Left colon (tissue), 2 donors: ENCODE measurements around the gene THPO. TPM values are rescaled to one million over a fixed set of nuclear protein-coding genes. Genes with fewer than 3 reads are reported as not detected.

Experiments used
- ATAC-seq: fragments of 200-7000 bp; cut with Tn5 transposase; one replicate; pipeline ENCODE4 v1.9.1; 2020; ENCODE audit warnings: mild to moderate bottlenecking, moderate library complexity
- DNase-seq, 2 donors: peaks; one replicate each; pipeline ENCODE4 v3.0.0-alpha.2; 2020
- intact Hi-C, 2 donors: fragments of 100-400 bp; cut with DNase I in 1 of 2; cut with micrococcal nuclease in 1 of 2; formaldehyde crosslinking; loops; one replicate each; pipeline versions ENCODE4 v1.11.2 to v1.14.0; 2022; cut with DNase I, micrococcal nuclease
- long read RNA-seq: library from polyadenylated mRNA; unstranded; transcript quantifications from one replicate; pipeline ENCODE4 v2.0.0, GENCODE V29; 2021
- total RNA-seq, 2 donors: library from RNA; stranded (reverse); fragmentation: NEBNext Ultra II Directional; extraction: Animal tissue kit (Norgen Biotek cat#: 25700); gene quantifications; one replicate each; pipeline ENCODE4 v1.2.1, GENCODE V29; 2021
- donor health status: DM: no; HTN: no; CAD: no.
- donor health status: DM: yes; HTN: yes; CAD: no.

Gene THPO
- not detected for total RNA-seq
- long read RNA-seq, result 0 reads

- ATAC-seq, result no peak
- no peak for DNase-seq
- intact Hi-C loops, result loop anchor here in 1 of 2 donors (10.0 kb wide), 1 partner anchor 167 kb away; no protein-coding TSS in a partner anchor
Measured at GRCh38 chr3:184377882-184378445, at the start of gene THPO. Gene THPO, minus strand, starts transcription at chr3:184378207. Its CDS starts 1,948 bp downstream, at chr3:184376259.

GRCh38 chr3:184426691-184427141, 48.7 kb upstream of the THPO start:
- intact Hi-C loops, result no loop called here
- DNase-seq (no peak), ATAC-seq (no peak)

DNA sequence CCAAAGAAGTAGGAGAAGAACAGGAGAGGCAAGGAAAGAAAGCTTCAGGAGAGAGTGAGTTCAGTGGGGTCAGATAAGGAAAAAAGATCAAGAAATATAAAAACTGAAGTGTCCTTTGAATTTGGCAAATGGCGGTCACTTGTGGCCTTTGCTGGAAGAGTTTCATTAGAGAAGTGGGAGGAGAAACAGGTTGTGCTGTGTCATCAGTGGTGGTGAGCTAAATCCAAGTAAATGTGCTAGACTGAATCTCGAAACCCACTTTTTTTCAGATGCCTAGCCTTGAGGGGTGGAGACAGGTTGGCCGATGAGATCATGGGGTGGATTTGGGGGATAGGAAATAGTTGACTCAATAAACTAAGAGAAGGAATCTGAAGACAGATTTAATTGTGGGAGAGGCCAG, 45.6 kb upstream of the THPO start:
- ATAC-seq (no peak), DNase-seq (no peak)
- intact Hi-C loops, result no loop called here

- no peak for DNase-seq
- intact Hi-C loops, result loop anchor here in 1 of 2 donors (10.0 kb wide), 1 partner anchor 76 kb away; no protein-coding TSS in a partner anchor
- ATAC-seq, result no peak
Measured at GRCh38 chr3:184419171-184419570, 41.2 kb upstream of the THPO start.

GRCh38 chr3:184417619-184418327, 39.8 kb upstream of the THPO start:
- ATAC-seq, result peak; percentile 96
- intact Hi-C loops, result loop anchor here in 1 of 2 donors (10.0 kb wide), 1 partner anchor 77 kb away; no protein-coding TSS in a partner anchor
- peak; percentile 54 to 79 for DNase-seq

- ATAC-seq, result no peak
- intact Hi-C loops, result loop anchor here in 1 of 2 donors (10.0 kb wide), 1 partner anchor 80 kb away; no protein-coding TSS in a partner anchor
- no peak for DNase-seq
Measured at GRCh38 chr3:184415203-184415490, 37.1 kb upstream of the THPO start.

DNA sequence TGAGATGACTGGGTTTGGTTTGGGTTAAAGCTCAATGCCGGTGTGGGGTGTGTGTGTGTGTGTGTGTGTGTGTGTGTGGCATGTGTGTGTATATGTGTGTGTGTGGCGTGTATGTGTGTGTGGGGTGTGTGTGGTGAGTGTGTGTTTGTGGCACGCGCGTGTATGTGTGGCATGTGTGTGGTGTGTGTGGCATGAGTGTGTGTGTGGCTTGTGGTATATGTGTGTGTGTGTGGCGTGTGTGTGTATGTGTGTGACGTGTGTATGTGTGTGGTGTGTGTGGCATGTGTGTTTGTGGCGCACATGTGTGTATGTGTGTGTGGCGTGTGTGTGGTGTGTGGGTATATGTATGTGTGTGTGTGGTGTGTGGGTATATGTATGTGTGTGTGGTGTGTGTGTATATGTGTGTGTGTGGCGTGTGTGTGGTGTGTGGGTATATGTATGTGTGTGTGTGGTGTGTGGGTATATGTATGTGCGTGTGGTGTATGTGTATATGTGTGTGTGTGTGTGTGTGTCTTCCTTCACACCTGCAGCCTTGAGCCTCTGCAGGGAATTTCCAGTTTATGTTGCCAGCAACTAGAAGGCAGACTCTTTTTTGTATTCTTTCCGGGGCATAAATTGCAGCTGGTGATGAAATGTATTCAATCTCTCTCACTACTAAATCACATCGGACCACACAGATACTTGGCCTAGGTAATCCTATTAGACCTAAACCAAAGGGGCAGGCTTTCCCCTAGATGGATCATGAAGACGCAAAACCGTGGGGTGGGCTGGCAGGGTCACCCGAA, 36.6 kb upstream of the THPO start:
- intact Hi-C loops, result loop anchor here in 1 of 2 donors (10.0 kb wide), 1 partner anchor 80 kb away; no protein-coding TSS in a partner anchor
- DNase-seq (no peak), ATAC-seq (no peak)

- DNase-seq (no peak), ATAC-seq (no peak)
- intact Hi-C loops, result loop anchor here in 1 of 2 donors (10.0 kb wide), 1 partner anchor 85 kb away; no protein-coding TSS in a partner anchor
Measured at GRCh38 chr3:184409946-184410500, 32.0 kb upstream of the THPO start.

DNA sequence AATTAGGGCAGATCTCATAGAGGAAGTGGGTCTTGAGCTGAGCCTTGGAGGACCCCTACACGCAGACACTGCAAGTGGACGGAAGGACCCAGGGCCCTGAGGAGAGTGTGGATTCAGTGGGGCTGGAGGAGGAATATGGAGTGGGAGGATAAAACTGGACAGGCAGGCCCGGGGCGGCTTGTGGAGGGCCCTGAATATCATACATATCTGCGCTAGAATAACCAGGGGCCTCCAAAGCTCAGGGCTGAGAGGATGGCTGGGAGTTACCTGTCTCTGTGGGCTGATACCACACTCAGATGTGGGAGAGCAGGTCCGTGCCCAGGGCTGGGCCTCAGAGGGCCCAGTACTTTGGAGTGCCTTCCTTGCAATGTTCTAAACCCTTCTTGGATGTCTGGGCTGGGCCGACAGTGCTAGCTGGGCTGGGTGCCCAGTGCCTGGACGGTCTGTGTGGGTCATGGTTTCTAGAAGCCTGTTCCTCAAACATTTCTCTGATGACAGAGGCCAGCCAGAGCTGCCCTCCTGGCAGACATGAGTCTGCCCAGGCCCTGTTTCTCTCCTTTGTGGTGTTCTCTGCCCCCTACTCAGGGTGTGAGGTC, 31.4 kb upstream of the THPO start:
- no peak for ATAC-seq
- intact Hi-C loops, result no loop called here
- no peak for DNase-seq

DNA sequence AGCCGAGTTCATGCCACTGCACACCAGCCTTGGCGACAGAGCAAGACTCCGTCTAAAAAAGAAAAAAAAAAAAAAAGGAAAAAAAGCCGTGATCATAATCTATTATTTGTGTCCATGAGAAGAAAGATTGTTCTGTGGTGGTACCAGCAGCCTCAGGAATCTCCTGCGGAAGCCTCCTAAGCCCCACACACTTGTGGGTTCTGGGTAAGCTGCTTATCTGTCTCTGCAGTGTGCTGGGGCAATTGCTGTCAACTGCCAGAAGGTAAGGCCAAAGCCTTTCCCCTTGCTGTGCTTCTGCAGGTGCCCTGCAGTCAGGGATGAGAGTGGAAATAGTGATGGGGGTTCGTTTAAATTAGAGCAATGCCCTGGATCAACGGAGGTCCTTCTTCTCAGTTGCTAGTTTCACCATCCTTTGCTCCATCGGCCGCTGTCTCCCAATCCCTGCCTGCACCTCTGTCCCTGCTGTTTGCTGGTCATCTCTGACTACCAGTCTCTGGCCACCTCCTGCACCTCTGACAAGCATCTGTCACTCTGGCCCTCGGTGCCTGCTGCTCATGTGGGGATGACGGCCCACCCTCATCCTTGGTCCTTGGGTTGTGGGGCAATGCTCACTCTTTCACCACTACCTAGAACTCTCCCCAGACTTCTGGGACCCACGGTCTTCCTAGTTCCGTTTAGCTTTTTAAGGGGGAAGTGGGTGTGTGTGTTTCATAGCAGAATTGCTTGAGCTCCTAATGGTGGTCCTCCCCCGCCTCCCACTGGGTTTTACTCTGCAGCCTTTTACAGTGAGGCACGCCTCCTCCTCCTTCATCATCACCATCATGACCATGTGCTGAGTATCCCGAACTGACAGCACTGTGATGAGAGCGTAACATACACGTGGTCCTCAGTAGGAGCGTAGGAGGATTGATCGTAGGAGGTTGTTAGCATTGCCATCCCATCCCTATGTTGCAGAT, 27.3 kb upstream of the THPO start:
- DNase-seq, result no peak
- intact Hi-C loops, result no loop called here
- ATAC-seq, result no peak

DNA sequence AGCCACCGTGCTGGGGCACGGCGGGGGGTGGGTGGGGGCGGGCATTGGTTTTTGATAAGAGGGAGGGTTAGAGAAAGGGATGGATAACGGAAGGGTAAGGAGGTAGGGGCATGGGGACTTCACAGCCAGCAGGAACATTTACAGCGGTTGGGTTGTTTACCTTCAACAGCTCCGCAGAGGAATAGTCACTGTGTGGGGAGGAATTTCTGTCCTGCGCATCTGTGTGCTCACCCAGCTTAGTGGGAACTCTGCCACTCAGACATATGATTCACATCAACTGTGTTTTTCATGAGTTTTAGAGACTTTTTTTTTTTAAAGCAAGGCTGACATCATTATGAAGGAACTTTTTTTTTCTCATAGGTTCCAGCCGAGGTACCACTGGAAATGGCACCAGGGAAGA, 21.4 kb upstream of the THPO start:
- intact Hi-C loops, result no loop called here
- ATAC-seq, result no peak
- no peak for DNase-seq

- no peak for ATAC-seq
- DNase-seq, result no peak
- intact Hi-C loops, result no loop called here
Measured at GRCh38 chr3:184395320-184395660, 17.3 kb upstream of the THPO start.

DNA sequence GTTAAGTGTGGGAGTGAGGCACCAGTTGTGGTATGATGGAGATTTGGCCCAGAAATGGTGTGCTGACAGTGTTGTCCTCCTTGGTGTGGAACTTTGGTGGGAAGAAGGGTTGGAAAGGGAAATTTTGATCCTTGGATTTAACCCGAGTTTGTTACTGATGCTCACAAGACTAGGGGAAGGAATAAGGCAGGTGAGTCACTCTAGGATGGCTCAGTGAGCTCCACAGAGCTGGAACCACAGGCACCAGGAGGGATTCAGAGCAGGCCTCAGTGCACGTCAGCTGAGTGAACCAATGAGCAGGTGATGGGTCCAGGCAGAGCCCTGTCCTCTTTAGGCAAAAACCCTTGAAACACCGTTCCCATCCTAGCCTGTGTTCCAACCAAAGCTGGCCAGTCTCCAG, 13.3 kb upstream of the THPO start:
- no peak for DNase-seq
- intact Hi-C loops, result no loop called here
- ATAC-seq, result no peak

DNA sequence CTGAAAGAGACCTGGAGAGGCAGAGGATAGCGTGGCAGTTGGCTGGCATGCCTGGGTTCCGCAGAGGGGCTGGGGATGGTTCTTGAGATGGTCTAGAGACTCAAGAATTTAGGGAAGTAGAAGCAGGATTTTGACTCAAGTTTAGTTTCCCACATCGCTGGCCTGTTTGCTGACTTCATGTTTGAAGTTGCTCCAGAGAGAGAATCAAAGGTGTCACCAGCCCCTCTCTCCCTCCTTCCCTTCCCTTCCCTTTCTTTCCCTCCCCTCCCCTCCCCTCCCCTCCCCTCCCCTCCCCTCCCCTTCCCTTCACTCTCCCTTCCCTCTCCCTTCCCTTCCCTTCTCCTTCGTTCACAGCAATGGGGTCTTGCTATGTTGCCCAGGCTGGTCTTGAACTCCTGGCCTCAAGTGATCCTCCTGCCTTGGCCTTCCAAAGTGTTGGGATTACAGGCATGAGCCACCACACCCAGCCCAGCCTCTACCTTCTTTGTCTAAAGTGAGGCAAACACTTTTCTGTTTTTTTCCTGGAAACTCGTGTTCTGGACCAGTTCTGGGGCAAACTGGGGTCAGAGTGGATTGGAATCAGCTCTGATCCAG, 12.0 kb upstream of the THPO start:
- ATAC-seq, result no peak
- no peak for DNase-seq
- intact Hi-C loops, result no loop called here

DNA sequence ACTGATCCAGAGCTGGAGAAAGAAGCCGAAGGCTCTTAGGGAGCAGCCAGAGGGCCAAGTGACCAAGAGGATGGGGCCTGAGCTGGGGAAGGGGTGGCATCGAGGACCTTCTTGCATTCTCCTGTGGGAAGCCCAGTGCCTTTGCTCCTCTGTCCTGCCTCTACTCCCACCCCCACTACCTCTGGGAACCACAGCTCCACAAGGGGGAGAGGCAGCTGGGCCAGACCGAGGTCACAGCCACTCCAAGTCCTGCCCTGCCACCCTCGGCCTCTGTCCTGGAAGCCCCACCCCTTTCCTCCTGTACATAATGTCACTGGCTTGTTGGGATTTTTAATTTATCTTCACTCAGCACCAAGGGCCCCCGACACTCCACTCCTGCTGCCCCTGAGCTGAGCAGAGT, 11.4 kb upstream of the THPO start:
- DNase-seq, result no peak
- intact Hi-C loops, result no loop called here
- ATAC-seq, result no peak

DNA sequence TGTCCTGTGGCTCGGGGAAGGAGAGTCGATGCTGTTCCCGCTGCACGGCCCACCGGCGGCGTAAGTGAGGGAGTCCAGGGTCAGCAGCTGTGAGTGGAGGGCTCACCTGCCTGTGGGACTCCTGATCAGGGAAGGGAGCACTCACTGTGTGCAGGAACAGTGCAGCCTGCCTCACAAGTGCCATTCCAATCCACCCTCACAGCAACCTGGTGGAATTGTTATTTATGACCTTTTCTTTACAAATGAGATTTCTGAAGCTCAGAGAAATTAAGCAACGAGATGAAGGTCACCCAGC, 10.9 kb upstream of the THPO start:
- intact Hi-C loops, result no loop called here
- no peak for ATAC-seq
- DNase-seq, result no peak

GRCh38 chr3:184388164-184388935, 10.3 kb upstream of the THPO start:
- intact Hi-C loops, result no loop called here
- DNase-seq (no peak), ATAC-seq (no peak)
